MCF 10A (cell line): ENCODE results near the gene GNAI2. TPM values are rescaled to one million over a fixed set of nuclear protein-coding genes. Genes with fewer than 3 reads are reported as not detected.

ENCODE experiments used
- BruUV-seq: library from RNA; stranded (reverse); fragments of 400-500 nt; replicated peaks from 2 replicates; lab custom pipeline; 2021; lab: Mats Ljungman, UMichigan
- CTCF ChIA-PET: fragments of 300-600 bp; sonication (Branson Sonifier 250); formaldehyde crosslinking; extraction: SDS; loops from one replicate; lab custom pipeline; 2021; ENCODE audit warnings: antibody characterized with exemption, inconsistent platforms; lab: Yijun Ruan, JAX
- POLR2A ChIA-PET: fragments of 300-600, 350-650 bp; sonication (Branson Sonifier 250); formaldehyde crosslinking; extraction: SDS; loops from one replicate; lab custom pipeline; 2020; ENCODE audit warnings: antibody characterized with exemption, inconsistent platforms; lab: Yijun Ruan, JAX
- DNase-seq: peaks from one replicate; pipeline ENCODE4 v3.0.0-alpha.2; 2018; ENCODE audit not compliant: unreplicated experiment
- H3K27ac Mint-ChIP-seq: one replicate; pipeline ENCODE4 v1.8.0; 2022; ENCODE audit warnings: mild to moderate bottlenecking, low read depth, mixed read lengths; ENCODE audit not compliant: unreplicated experiment
- H3K27me3 Mint-ChIP-seq: one replicate; pipeline ENCODE4 v1.8.0; 2022; ENCODE audit warnings: mixed read lengths; ENCODE audit not compliant: insufficient read depth, unreplicated experiment
- H3K36me3 Mint-ChIP-seq: one replicate; pipeline ENCODE4 v1.8.0; 2022; ENCODE audit warnings: mild to moderate bottlenecking, moderate library complexity, mixed read lengths; ENCODE audit not compliant: insufficient read depth, unreplicated experiment
- H3K4me1 Mint-ChIP-seq: one replicate; pipeline ENCODE4 v1.8.0; 2022; ENCODE audit warnings: mixed read lengths; ENCODE audit not compliant: insufficient read depth, unreplicated experiment
- H3K4me3 Mint-ChIP-seq: one replicate; pipeline ENCODE4 v1.8.0; 2022; ENCODE audit warnings: mild to moderate bottlenecking, moderate library complexity, mixed read lengths; ENCODE audit not compliant: unreplicated experiment
- H3K9me3 Mint-ChIP-seq: one replicate; pipeline ENCODE4 v1.8.0; 2022; ENCODE audit warnings: mixed read lengths; ENCODE audit not compliant: unreplicated experiment
- intact Hi-C: fragments of 100-400 bp; cut with micrococcal nuclease; formaldehyde crosslinking; loops from 2 replicates; pipeline ENCODE4 v1.14.1; 2022
- total RNA-seq: library from RNA; stranded (reverse); gene quantifications from 2 replicates; pipeline ENCODE4 v1.2.3, GENCODE V29; 2022
- TF ChIP-seq, protein P1 (sequence below): fragments of 200-600 bp; IDR thresholded peaks from one replicate; pipeline ENCODE4 v1.8.0; 2022; ENCODE audit warnings: antibody characterized with exemption, mild to moderate bottlenecking; ENCODE audit not compliant: unreplicated experiment

GNAI2 gene
- total RNA-seq, 1 experiment from 2014 or later, result 123 TPM

GRCh38 chr3:50219285-50219684 is 16.7 kb upstream of the GNAI2 start:
- Mint-ChIP-seq H3K27ac (no peak overlapping the region), H3K9me3 (no peaks in the 10 kb centered on the region), H3K4me3 (no peak overlapping the region), H3K4me1 (no peaks in the 10 kb centered on the region), H3K27me3 (peaks cover 5% of the 10 kb centered on the region), H3K36me3 (no peaks in the 10 kb centered on the region)
- ChIA-PET POLR2A (interaction anchor here (0.9 kb wide), 1 partner anchor 28 kb away, joined by 4 read pairs; the partner anchor contains the start of gene GNAT1), CTCF (interaction anchor here (0.7 to 15.0 kb wide), 7 partner anchors 15 to 98 kb away, joined by 3 to 209 read pairs (median 3); partner anchors contain the start of gene GNAT1)
- TF ChIP-seq, protein P1, sequence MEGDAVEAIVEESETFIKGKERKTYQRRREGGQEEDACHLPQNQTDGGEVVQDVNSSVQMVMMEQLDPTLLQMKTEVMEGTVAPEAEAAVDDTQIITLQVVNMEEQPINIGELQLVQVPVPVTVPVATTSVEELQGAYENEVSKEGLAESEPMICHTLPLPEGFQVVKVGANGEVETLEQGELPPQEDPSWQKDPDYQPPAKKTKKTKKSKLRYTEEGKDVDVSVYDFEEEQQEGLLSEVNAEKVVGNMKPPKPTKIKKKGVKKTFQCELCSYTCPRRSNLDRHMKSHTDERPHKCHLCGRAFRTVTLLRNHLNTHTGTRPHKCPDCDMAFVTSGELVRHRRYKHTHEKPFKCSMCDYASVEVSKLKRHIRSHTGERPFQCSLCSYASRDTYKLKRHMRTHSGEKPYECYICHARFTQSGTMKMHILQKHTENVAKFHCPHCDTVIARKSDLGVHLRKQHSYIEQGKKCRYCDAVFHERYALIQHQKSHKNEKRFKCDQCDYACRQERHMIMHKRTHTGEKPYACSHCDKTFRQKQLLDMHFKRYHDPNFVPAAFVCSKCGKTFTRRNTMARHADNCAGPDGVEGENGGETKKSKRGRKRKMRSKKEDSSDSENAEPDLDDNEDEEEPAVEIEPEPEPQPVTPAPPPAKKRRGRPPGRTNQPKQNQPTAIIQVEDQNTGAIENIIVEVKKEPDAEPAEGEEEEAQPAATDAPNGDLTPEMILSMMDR, result no peak
- DNase-seq, result no peak
- BruUV-seq, result no TSS peak
- intact Hi-C loops, result no loop called here

DNA sequence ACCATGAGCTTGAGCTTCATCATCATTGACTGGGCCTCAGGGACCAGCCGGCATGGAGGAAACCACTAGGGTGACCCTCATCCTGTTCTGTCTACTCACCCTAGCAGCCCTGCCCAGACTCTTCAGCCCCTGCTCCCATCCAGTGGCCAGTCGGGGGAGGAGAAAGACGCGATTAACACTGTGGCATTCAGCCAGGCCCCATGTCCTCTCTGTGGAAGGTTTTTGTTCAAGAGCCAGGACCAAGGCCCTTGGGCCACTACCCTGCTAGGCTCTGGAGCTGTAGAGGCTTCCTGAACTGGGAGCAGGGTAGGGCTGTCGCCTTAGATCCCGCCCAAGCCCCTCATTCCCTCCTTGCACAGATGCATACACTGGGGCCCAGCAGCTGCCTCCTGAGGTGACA is 15.9 kb upstream of the GNAI2 start:
- no TSS peak for BruUV-seq
- intact Hi-C loops, result no loop called here
- peaks cover 14% of the 10 kb centered on the region for H3K27me3 Mint-ChIP-seq
- no peak for DNase-seq
- H3K9me3 Mint-ChIP-seq, result no peaks in the 10 kb centered on the region
- no peak overlapping the region for H3K4me3 Mint-ChIP-seq
- ChIA-PET CTCF (interaction anchor here (0.8 to 15.0 kb wide), 4 partner anchors 9 to 98 kb away, joined by 6 to 209 read pairs (median 8); partner anchors contain the start of gene GNAT1), POLR2A (interaction anchor here (0.9 kb wide), 1 partner anchor 98 kb away, joined by 4 read pairs; no protein-coding TSS in a partner anchor)
- H3K36me3 Mint-ChIP-seq, result no peaks in the 10 kb centered on the region
- TF ChIP-seq, protein P1, result no peak
- no peaks in the 10 kb centered on the region for H3K4me1 Mint-ChIP-seq
- no peak overlapping the region for H3K27ac Mint-ChIP-seq

GRCh38 chr3:50221051-50221410 is 15.0 kb upstream of the GNAI2 start:
- Mint-ChIP-seq H3K27ac (no peak overlapping the region), H3K9me3 (no peaks in the 10 kb centered on the region), H3K36me3 (no peaks in the 10 kb centered on the region), H3K4me1 (no peaks in the 10 kb centered on the region), H3K4me3 (no peak overlapping the region), H3K27me3 (peaks cover 16% of the 10 kb centered on the region)
- CTCF ChIA-PET, result interaction anchor here (0.6 to 15.0 kb wide), 10 partner anchors 10 to 148 kb away, joined by 3 to 209 read pairs (median 4); partner anchors contain the start of gene GNAT1
- TF ChIP-seq, protein P1, result no peak
- intact Hi-C loops, result no loop called here
- BruUV-seq, result no TSS peak
- no peak for DNase-seq
- POLR2A ChIA-PET, result no interaction called here

- ChIA-PET CTCF (interaction anchor here (0.6 to 15.0 kb wide), 7 partner anchors 11 to 148 kb away, joined by 3 to 209 read pairs (median 4); partner anchors contain the start of gene GNAT1), POLR2A (no interaction called here)
- H3K27me3 Mint-ChIP-seq, result peaks cover 16% of the 10 kb centered on the region
- H3K36me3 Mint-ChIP-seq, result no peaks in the 10 kb centered on the region
- H3K4me3 Mint-ChIP-seq, result no peak overlapping the region
- H3K4me1 Mint-ChIP-seq, result no peaks in the 10 kb centered on the region
- no peak overlapping the region for H3K27ac Mint-ChIP-seq
- intact Hi-C loops, result no loop called here
- no peak for DNase-seq
- TF ChIP-seq, protein P1, result no peak
- H3K9me3 Mint-ChIP-seq, result no peaks in the 10 kb centered on the region
- no TSS peak for BruUV-seq
Measured at GRCh38 chr3:50221411-50222168, 14.4 kb upstream of the GNAI2 start.
